ENCODE results near the gene PTPRB.

PTPRB gene

DNA sequence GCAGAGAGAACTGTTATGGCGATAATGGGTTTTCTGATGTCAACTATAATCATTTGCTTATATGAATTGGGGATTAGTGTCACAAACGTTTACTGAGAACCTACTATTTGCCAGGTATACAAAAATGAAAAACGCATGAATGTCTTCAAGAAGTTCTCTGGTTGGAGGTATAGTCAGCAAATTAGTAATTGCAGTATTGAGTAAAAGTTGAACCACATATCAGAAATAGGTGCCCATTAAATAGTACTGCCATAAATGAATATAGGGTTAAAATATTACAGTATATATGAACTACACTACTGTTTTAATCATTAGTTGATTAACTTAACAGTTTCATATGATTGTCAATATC lies 60.0 kb downstream of the PTPRB start:
- Histone ChIP-seq H3K27ac (no peak overlapping the region), H3K4me2 (no peak overlapping the region), H3K4me3 (no peak overlapping the region), H4K20me1 (no peaks in the 10 kb centered on the region), H3K9me3 (no peaks in the 10 kb centered on the region), H3K9ac (no peak overlapping the region), H3K27me3 (no peaks in the 10 kb centered on the region), H3K4me1 (no peaks in the 10 kb centered on the region), H3K36me3 (no peaks in the 10 kb centered on the region)
- no peak for TF ChIP-seq Cebpa-rat (IDR thresholded peaks at IDR 0.05)

DNA sequence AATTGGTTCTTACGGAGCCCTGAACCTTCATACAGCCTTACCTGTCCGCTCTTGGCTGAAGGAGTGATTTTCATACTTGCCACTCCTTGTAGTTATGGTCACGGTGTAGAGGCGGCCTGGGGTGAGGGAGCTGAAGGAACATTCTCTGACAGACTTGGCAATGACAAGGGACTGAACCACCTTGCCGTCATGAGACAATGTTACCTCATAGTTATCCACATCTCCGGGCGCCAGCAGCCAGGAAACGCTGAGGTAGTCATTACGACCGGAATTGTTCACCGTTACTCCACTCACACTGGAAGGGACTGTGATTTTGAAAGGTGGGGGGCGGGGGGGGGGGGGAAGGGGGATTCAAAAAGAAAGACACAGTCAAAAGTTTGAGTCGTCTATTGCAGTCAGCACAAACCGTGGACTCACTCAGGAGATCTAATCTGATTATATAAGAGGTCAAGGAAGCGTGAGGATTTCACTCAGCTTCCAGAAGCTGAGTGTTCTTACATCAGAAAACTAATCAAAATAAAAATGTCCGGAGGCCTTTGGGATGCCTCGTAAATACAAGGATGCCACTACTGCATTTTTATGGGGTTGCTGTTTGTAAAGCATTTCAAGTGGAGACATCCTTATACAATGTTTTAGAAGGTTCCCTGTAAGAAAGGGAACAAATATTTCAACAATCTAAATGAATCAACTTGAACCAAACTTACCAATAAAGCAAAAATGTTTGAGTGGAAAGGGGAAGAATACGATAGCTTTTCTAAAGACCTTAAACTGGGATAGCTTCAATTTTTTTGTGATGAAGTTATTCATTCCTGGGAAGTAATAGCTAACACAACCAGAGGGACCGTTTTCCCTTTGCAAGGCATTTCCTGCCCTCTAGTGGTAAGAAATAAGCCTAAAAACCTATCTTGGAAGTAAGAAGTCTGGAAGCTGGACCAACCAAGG lies 60.6 kb downstream of the PTPRB start:
- no peak overlapping the region for H3K4me2 ChIP-seq
- no peak overlapping the region for H3K27ac ChIP-seq
- H3K4me3 ChIP-seq: no peak overlapping the region
- no peaks in the 10 kb centered on the region for H4K20me1 ChIP-seq
- no peaks in the 10 kb centered on the region for H3K36me3 ChIP-seq
- H3K27me3 ChIP-seq: no peaks in the 10 kb centered on the region
- H3K9me3 ChIP-seq: no peaks in the 10 kb centered on the region
- TF ChIP-seq Cebpa-rat (IDR thresholded peaks at IDR 0.05): no peak
- no peak overlapping the region for H3K9ac ChIP-seq
- H3K4me1 ChIP-seq: no peaks in the 10 kb centered on the region

DNA sequence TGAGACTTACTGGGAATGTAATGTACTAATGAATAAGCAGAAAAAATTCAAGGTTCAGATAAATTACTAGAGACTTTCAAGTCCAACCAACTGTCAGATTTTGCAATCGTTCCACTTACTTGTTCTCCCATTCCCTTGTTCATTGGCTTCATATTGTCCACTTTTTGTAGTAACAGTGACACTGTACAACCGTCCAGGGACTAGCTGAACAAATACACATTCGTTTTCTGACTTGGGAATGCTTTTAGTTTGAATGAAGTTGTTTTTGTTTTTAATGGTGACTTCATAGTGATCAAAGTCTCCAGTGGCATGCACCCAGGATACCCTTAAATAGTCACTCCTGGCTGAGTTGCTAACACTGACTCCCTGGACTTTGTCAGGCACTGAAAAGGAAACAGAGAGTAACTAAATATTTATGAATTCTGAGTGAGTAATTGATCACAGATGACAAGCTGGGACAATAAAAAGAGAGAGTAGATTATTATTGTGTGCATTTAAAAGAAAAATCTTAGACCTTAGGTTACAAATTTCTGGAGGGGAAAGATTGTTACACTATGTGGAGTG lies 65.4 kb downstream of the PTPRB start:
- Histone ChIP-seq H3K4me3 (no peak overlapping the region), H3K4me1 (no peaks in the 10 kb centered on the region), H4K20me1 (no peaks in the 10 kb centered on the region), H3K9me3 (no peaks in the 10 kb centered on the region), H3K36me3 (no peaks in the 10 kb centered on the region), H3K9ac (no peak overlapping the region), H3K27me3 (no peaks in the 10 kb centered on the region), H3K27ac (no peak overlapping the region), H3K4me2 (no peak overlapping the region)
- no peak for TF ChIP-seq Cebpa-rat (IDR thresholded peaks at IDR 0.05)

DNA sequence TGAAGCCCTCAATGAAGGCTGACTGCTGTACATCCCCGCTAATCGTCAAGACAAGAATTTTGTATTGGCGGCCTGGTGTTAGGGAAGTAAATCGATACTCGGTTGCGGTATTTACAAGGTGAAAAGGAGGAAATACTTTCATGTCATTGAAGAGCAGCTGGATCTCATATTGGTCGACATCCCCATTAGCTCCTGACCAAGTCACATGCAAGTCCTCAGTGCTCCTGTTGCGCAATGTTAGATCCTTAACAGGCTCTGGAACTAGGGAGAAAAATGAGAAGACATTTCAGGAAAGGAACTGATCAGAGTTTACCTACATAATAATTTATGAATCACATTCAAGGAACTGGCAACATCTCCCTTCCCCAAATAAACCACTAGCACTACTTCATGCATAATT lies 66.2 kb downstream of the PTPRB start:
- no peaks in the 10 kb centered on the region for H4K20me1 ChIP-seq
- no peak overlapping the region for H3K4me3 ChIP-seq
- no peak overlapping the region for H3K9ac ChIP-seq
- H3K4me2 ChIP-seq: no peak overlapping the region
- no peak overlapping the region for H3K27ac ChIP-seq
- no peaks in the 10 kb centered on the region for H3K9me3 ChIP-seq
- TF ChIP-seq Cebpa-rat (IDR thresholded peaks at IDR 0.05): peak; percentile 81
- H3K36me3 ChIP-seq: no peaks in the 10 kb centered on the region
- no peaks in the 10 kb centered on the region for H3K27me3 ChIP-seq
- H3K4me1 ChIP-seq: no peaks in the 10 kb centered on the region

DNA sequence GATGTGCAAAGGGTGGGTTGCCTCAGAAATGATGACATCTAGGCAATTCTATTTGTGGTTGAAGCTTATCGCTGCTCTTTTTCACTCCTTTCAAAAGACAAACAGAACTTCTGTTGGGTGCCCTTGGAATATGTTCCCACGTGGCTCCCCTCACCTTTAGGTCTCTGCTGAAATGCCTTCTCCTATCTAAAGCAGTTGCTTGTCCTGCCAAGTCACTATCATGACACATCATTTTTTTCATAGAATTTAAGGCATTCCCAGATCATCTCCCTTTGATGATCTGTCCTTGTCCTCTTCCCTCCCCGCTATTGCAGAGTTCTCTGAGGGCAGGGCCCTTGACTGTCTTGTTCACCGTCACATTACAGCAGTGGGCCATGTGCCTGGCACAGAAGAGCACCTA lies 75.7 kb downstream of the PTPRB start:
- H3K27me3 ChIP-seq: no peaks in the 10 kb centered on the region
- H3K9ac ChIP-seq: no peak overlapping the region
- no peak overlapping the region for H3K27ac ChIP-seq
- H3K4me1 ChIP-seq: no peaks in the 10 kb centered on the region
- TF ChIP-seq Cebpa-rat (IDR thresholded peaks at IDR 0.05): no peak
- no peak overlapping the region for H3K4me3 ChIP-seq
- no peak overlapping the region for H3K4me2 ChIP-seq
- H4K20me1 ChIP-seq: no peaks in the 10 kb centered on the region
- no peaks in the 10 kb centered on the region for H3K36me3 ChIP-seq
- H3K9me3 ChIP-seq: no peaks in the 10 kb centered on the region

DNA sequence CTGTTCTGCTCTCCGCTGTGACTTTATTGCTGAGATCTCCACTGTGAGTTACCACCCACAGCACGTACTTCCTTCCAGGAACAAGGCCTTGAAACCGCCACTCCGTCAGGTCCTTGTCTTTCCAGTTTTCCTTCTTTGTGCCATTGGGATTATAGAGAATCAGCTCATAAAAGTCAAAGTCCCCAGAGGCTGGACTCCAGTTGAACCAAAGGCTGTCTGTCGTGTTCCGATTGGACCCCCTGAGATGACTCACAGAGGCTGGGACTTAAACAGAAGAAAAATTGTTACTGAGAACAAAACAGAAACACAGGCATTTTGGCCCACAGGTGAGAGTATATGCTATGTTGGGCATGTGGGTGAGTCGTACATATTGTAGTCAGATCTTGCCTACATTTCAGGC lies 76.6 kb downstream of the PTPRB start:
- H3K4me2 ChIP-seq: no peak overlapping the region
- H3K27me3 ChIP-seq: no peaks in the 10 kb centered on the region
- H3K9me3 ChIP-seq: no peaks in the 10 kb centered on the region
- H3K4me3 ChIP-seq: no peak overlapping the region
- no peaks in the 10 kb centered on the region for H4K20me1 ChIP-seq
- H3K36me3 ChIP-seq: no peaks in the 10 kb centered on the region
- no peaks in the 10 kb centered on the region for H3K4me1 ChIP-seq
- TF ChIP-seq Cebpa-rat (IDR thresholded peaks at IDR 0.05): no peak
- H3K27ac ChIP-seq: no peak overlapping the region
- H3K9ac ChIP-seq: no peak overlapping the region

DNA sequence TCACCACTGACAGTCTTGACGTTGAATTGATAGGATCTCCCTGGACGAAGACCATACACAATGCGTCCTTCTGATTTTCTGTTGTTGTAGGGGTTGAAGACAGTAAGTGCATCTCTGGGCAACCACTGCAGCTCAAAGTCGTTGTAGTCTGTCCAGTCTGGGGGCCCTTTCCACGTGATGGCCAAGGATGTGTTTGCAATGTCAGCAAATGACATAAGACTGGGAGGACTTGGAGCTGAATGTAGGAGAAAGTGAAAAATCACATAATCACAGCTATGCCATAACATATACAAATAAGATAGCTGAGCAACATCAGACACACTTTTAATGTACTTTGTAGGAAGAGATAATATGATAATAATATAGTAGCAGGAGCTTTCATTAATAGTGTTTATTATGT lies 77.8 kb downstream of the PTPRB start:
- H3K9ac ChIP-seq: no peak overlapping the region
- H3K9me3 ChIP-seq: no peaks in the 10 kb centered on the region
- H3K27me3 ChIP-seq: no peaks in the 10 kb centered on the region
- no peak overlapping the region for H3K27ac ChIP-seq
- H4K20me1 ChIP-seq: no peaks in the 10 kb centered on the region
- no peaks in the 10 kb centered on the region for H3K4me1 ChIP-seq
- H3K36me3 ChIP-seq: no peaks in the 10 kb centered on the region
- H3K4me2 ChIP-seq: no peak overlapping the region
- H3K4me3 ChIP-seq: no peak overlapping the region
- no peak for TF ChIP-seq Cebpa-rat (IDR thresholded peaks at IDR 0.05)

DNA sequence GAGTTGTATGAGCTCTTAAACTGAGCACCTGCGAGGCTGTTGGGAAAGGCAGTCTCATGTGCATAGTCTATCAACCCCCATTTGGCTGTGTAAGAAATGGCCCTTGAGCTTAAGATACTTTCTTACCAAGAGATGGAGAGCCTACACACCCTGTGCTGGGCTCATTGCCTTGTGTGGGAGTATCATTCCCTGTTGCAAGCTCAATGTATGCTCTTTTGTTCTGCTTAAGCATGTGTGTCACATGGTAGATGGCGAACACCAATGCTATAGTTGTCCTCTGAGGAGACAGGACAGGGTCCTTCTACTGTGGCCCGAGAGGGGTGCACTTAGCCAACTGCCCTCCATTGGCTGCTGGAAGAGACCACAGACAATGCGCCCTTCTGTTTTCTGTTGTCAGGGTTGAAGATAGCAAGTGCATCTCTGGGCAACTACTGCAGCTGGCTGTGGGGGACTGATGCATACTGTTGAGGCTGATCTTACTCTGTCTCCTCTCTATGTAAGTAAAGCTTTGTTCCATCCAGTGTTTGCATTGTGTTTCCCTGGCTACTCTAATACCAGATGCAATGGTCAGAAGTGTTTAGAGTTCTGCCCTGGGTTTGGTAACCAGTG lies 79.5 kb downstream of the PTPRB start:
- H3K4me1 ChIP-seq: no peaks in the 10 kb centered on the region
- TF ChIP-seq Cebpa-rat (IDR thresholded peaks at IDR 0.05): no peak
- no peak overlapping the region for H3K9ac ChIP-seq
- no peak overlapping the region for H3K4me2 ChIP-seq
- H4K20me1 ChIP-seq: no peaks in the 10 kb centered on the region
- H3K4me3 ChIP-seq: no peak overlapping the region
- H3K27ac ChIP-seq: no peak overlapping the region
- no peaks in the 10 kb centered on the region for H3K27me3 ChIP-seq
- no peaks in the 10 kb centered on the region for H3K9me3 ChIP-seq
- no peaks in the 10 kb centered on the region for H3K36me3 ChIP-seq

DNA sequence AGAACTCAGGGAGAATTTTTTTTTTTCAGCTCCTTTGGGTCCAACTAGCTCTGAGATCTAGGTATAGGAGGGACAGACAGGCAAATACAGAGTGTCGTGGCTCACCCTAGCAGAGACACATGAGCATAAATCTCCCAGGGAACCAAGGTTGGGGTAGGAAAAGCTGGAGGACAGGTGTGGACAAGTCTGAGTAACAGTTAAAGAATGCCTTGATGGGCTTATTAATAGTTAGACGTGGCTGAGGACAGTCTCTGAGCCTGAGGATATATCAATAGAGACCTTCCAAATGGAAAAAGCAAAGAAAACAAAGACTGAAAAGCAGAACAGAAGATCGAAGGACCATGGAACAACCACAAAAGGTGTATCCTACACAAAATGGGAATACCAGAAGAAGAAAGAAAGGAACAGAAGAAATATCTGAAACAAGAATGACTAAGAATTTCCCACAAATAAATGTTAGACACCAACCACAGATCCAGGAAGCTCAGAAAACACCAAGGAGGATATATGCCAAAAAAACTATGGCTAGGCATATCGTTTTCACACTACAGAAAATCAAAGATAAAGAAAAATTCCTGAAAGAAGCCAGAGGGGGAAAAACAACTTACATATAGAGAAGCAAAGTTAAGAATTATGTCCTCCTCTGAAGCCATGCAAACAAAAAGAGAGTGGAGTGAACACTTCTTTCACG lies 80.9 kb downstream of the PTPRB start:
- no peak overlapping the region for H3K4me2 ChIP-seq
- no peak overlapping the region for H3K4me3 ChIP-seq
- H3K36me3 ChIP-seq: no peaks in the 10 kb centered on the region
- no peaks in the 10 kb centered on the region for H4K20me1 ChIP-seq
- H3K9me3 ChIP-seq: no peaks in the 10 kb centered on the region
- H3K9ac ChIP-seq: no peak overlapping the region
- no peak overlapping the region for H3K27ac ChIP-seq
- no peaks in the 10 kb centered on the region for H3K27me3 ChIP-seq
- no peak for TF ChIP-seq Cebpa-rat (IDR thresholded peaks at IDR 0.05)
- no peaks in the 10 kb centered on the region for H3K4me1 ChIP-seq

DNA sequence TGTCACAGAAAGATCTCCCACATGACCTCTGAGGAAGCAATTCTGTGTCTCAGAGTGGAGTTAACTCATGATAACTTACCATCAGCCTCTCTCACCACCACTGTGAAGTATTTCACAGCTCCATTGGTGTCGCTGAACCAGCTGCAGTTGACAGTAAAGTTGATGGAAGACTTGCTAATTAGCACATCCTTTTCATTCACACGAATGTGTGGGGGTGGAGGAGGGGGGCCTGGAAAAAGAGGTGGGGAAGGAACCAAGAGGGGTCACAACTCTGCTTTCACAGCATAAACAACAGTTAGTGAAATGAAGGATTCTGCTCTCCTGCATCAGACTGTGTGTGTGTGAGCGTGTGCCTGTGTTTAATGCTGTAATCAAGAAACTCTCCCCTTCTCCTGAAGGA lies 82.1 kb downstream of the PTPRB start:
- no peak for TF ChIP-seq Cebpa-rat (IDR thresholded peaks at IDR 0.05)
- H3K27ac ChIP-seq: no peak overlapping the region

More for the DNA sequence above, 82.1 kb downstream of the PTPRB start:
- Histone ChIP-seq H3K4me2 (no peak overlapping the region), H3K4me3 (no peak overlapping the region), H3K9me3 (no peaks in the 10 kb centered on the region), H4K20me1 (no peaks in the 10 kb centered on the region), H3K36me3 (no peaks in the 10 kb centered on the region), H3K27me3 (no peaks in the 10 kb centered on the region), H3K4me1 (no peaks in the 10 kb centered on the region), H3K9ac (no peak overlapping the region)
